ENCODE data around the gene DUSP7.

- TF ChIP-seq POLR2AphosphoS5 (IDR thresholded peaks at IDR 0.05; ENCODE audit: low read depth, low read length) (no peak), TAF1 (IDR thresholded peaks at IDR 0.05; ENCODE audit: borderline replicate concordance, low read depth, low read length) (no peak), POLR2A (IDR thresholded peaks at IDR 0.05; ENCODE audit: low read depth, low read length) (no peak)
Observed at GRCh38 chr3:52090131-52090932, 34.0 kb upstream of the DUSP7 start.
